B cell (primary cell): Measurements from ENCODE around the gene TUBE1. TPM values are rescaled to one million over a fixed set of nuclear protein-coding genes. Genes with fewer than 3 reads are reported as not detected.

Experiments used
- ATAC-seq: fragments of 200-7000 bp; cut with Tn5 transposase; one replicate; pipeline ENCODE4 v1.10.0; 2021; ENCODE audit warnings: low read depth, mild to moderate bottlenecking, moderate number of reproducible peaks, moderate library complexity
- CTCF ChIA-PET: fragments of 350-600 bp; sonication (Branson Sonifier 250); formaldehyde crosslinking; loops from one replicate; lab custom pipeline; 2021; ENCODE audit warnings: antibody characterized with exemption, inconsistent platforms; lab: Charles Lee
- POLR2A ChIA-PET: fragments of 350-600 bp; sonication (Branson Sonifier 250); formaldehyde crosslinking; loops from one replicate; lab custom pipeline; 2021; ENCODE audit warnings: antibody characterized with exemption; lab: Charles Lee
- DNase-seq: peaks from one replicate; pipeline ENCODE4 v3.0.0; 2013
- H2AFZ ChIP-seq: 2 replicates; pipeline ENCODE4 v1.6.1; 2012; ENCODE audit warnings: mild to moderate bottlenecking, low read depth, low read length; ENCODE audit not compliant: insufficient read depth, poor library complexity, severe bottlenecking
- H3K27ac ChIP-seq, 2 donors: 1 replicate in 1 of 2; 2 replicates in 1 of 2; pipeline ENCODE4 v1.5.1; 2012 to 2013; ENCODE audit warnings: low read length in 2 of 2, mild to moderate bottlenecking in 2 of 2, moderate library complexity in 1 of 2
- H3K27me3 ChIP-seq, 4 experiments: fragments of 200-600 bp in 1 of 4; sonication (generic) in 1 of 4; replicated peaks in 1 of 4; 1 replicate in 2 of 4; 2 replicates in 2 of 4; pipeline versions ENCODE4 v1.6.1 to v1.7.0; 2013 to 2016; ENCODE audit warnings: low read length in 3 of 4, mild to moderate bottlenecking in 2 of 4, mixed read lengths in 1 of 4, moderate library complexity in 1 of 4; ENCODE audit not compliant: insufficient read depth in 4 of 4, control insufficient read depth in 3 of 4; ENCODE audit errors: control extremely low read depth in 1 of 4
- H3K36me3 ChIP-seq, 2 experiments: replicated peaks in 1 of 2; 1 replicate in 1 of 2; 2 replicates in 1 of 2; pipeline versions ENCODE4 v1.6.1 to v1.7.1; 2013; ENCODE audit warnings: low read length in 1 of 2; ENCODE audit not compliant: insufficient read depth in 2 of 2, control insufficient read depth in 1 of 2; ENCODE audit errors: control extremely low read depth in 1 of 2, extremely low read depth in 1 of 2
- H3K4me1 ChIP-seq, 2 donors: fragments of 200-600 bp in 1 of 2; sonication (generic) in 1 of 2; 1 replicate in 1 of 2; 2 replicates in 1 of 2; pipeline versions ENCODE4 v1.5.1 to v1.6.1; 2013 to 2017; ENCODE audit warnings: low read length in 2 of 2; ENCODE audit not compliant: control insufficient read depth in 2 of 2, insufficient read depth in 2 of 2
- H3K4me2 ChIP-seq: replicated peaks from 2 replicates; pipeline ENCODE3; 2012; ENCODE audit warnings: mild to moderate bottlenecking, low read depth, low read length; ENCODE audit not compliant: poor library complexity, severe bottlenecking
- H3K4me3 ChIP-seq, 5 experiments: fragments of 200-600 bp in 1 of 5; sonication (generic) in 1 of 5; 1 replicate in 3 of 5; 2 replicates in 2 of 5; pipeline versions ENCODE4 v1.5.1 to v1.7.0; 2011 to 2016; ENCODE audit warnings: low read length in 4 of 5, mild to moderate bottlenecking in 4 of 5, low read depth in 2 of 5, control low read depth in 1 of 5, moderate library complexity in 1 of 5; ENCODE audit not compliant: insufficient read depth in 1 of 5; ENCODE audit errors: control extremely low read depth in 1 of 5, extremely low read depth in 1 of 5
- H3K79me2 ChIP-seq: fragments of 200-600 bp; sonication (generic); one replicate; pipeline ENCODE4 v1.6.0; 2016; ENCODE audit warnings: low read length; ENCODE audit not compliant: control insufficient read depth, insufficient read depth
- H3K9ac ChIP-seq: fragments of 200-600 bp; sonication (generic); 2 replicates; pipeline ENCODE4 v1.6.1; 2017; ENCODE audit warnings: mild to moderate bottlenecking, low read length, moderate library complexity
- H3K9me3 ChIP-seq, 3 donors: one replicate each; pipeline versions ENCODE4 v1.6.1 to v1.7.1; 2013; ENCODE audit warnings: low read length in 2 of 3; ENCODE audit not compliant: control insufficient read depth in 2 of 3, insufficient read depth in 1 of 3; ENCODE audit errors: control extremely low read depth in 1 of 3
- H4K20me1 ChIP-seq: 2 replicates; pipeline ENCODE4 v1.6.0; 2012; ENCODE audit warnings: mild to moderate bottlenecking, low read length; ENCODE audit not compliant: insufficient read depth, control insufficient read depth, poor library complexity, severe bottlenecking
- H3K27ac Mint-ChIP-seq: one replicate; pipeline ENCODE4 v1.8.0; 2021; ENCODE audit warnings: mixed read lengths
- H3K27me3 Mint-ChIP-seq: one replicate; pipeline ENCODE4 v1.8.0; 2021; ENCODE audit warnings: mixed read lengths
- H3K4me1 Mint-ChIP-seq: one replicate; pipeline ENCODE4 v1.8.0; 2021; ENCODE audit warnings: mixed read lengths
- H3K4me3 Mint-ChIP-seq: one replicate; pipeline ENCODE4 v1.8.0; 2021; ENCODE audit warnings: mixed read lengths
- H3K9me3 Mint-ChIP-seq: one replicate; pipeline ENCODE4 v1.8.0; 2022; ENCODE audit warnings: mixed read lengths; ENCODE audit not compliant: insufficient read depth
- CTCF ChIP-seq: fragments of 200-600 bp; IDR thresholded peaks from one replicate; pipeline ENCODE4 v1.8.0; 2022; ENCODE audit warnings: antibody characterized with exemption, mild to moderate bottlenecking
- EZH2 ChIP-seq: IDR thresholded peaks from 2 replicates; pipeline ENCODE4 v1.6.1; 2012; ENCODE audit warnings: borderline replicate concordance, low read depth, mild to moderate bottlenecking, moderate library complexity, low read length; ENCODE audit not compliant: insufficient read depth, poor library complexity, severe bottlenecking
- WGBS: methylation state at CpG from one replicate; pipeline ENCODE4 v1.1.5; 2013; ENCODE audit warnings: missing lambda C conversion rate; ENCODE audit not compliant: insufficient coverage; 5-methylcytosine and 5-hydroxymethylcytosine counted together
- intact Hi-C: fragments of 100-400 bp; cut with micrococcal nuclease; formaldehyde crosslinking; loops from one replicate; pipeline ENCODE4 v1.10.0; 2022
- polyA plus RNA-seq: library from polyadenylated mRNA; depleted of rRNA; stranded (reverse); fragments of >200 nt; gene quantifications from 2 replicates; pipeline ENCODE4 v1.2.3, GENCODE V29; 2012
- total RNA-seq, 2 donors: library from RNA; stranded (reverse); fragments of 120-200 nt in 1 of 2; gene quantifications; 1 replicate in 1 of 2; 2 replicates in 1 of 2; pipeline versions ENCODE4 v1.2.3 to v1.2.4, GENCODE V29; 2013 to 2022

Gene TUBE1
- total and polyA plus RNA-seq, 2 donors (not counting 1 experiment from before 2014, with no cell fraction given): 14.3 to 24.5 TPM

- no peak overlapping the region for H2AFZ ChIP-seq
- H3K27ac ChIP-seq: no peak overlapping the region
- no peak for ATAC-seq
- no peak for DNase-seq
- no peaks in the 10 kb centered on the region for H3K27me3 Mint-ChIP-seq
- no peaks in the 10 kb centered on the region for H3K9me3 Mint-ChIP-seq
- H3K4me2 ChIP-seq: no peak overlapping the region
- no peaks in the 10 kb centered on the region for H3K79me2 ChIP-seq
- H3K9me3 ChIP-seq: no peaks in the 10 kb centered on the region
- H4K20me1 ChIP-seq: no peaks in the 10 kb centered on the region
- H3K9ac ChIP-seq: no peak overlapping the region
- POLR2A ChIA-PET: no interaction called here
- no peaks in the 10 kb centered on the region for H3K4me1 ChIP-seq
- no peaks in the 10 kb centered on the region for H3K36me3 ChIP-seq
- H3K4me3 ChIP-seq: no peak overlapping the region
- H3K27me3 ChIP-seq: peaks cover 0 to 8% (median 0%) of the 10 kb centered on the region in 4 experiments
- intact Hi-C loops: no loop called here
- H3K27ac Mint-ChIP-seq: no peak overlapping the region
- no peaks in the 10 kb centered on the region for H3K4me1 Mint-ChIP-seq
- no CpG with 5 or more reads among the region's 3 CpGs for WGBS
- no peak overlapping the region for H3K4me3 Mint-ChIP-seq
- TF ChIP-seq CTCF (no peak), EZH2 (no peak)
- CTCF ChIA-PET: interaction anchor here (1.0 to 2.0 kb wide), 2 partner anchors 20 to 24 kb away, joined by 3 to 6 read pairs; partner anchors contain the start of genes FAM229B and TUBE1
Measured at GRCh38 chr6:112062966-112063365, 24.3 kb downstream of the TUBE1 start.

- Histone ChIP-seq H4K20me1 (no peaks in the 10 kb centered on the region), H3K79me2 (no peaks in the 10 kb centered on the region), H3K4me1 (no peaks in the 10 kb centered on the region), H3K4me3 (no peak overlapping the region), H2AFZ (no peak overlapping the region), H3K4me2 (no peak overlapping the region), H3K9ac (no peak overlapping the region), H3K36me3 (no peaks in the 10 kb centered on the region), H3K27ac (no peak overlapping the region), H3K9me3 (no peaks in the 10 kb centered on the region), H3K27me3 (peaks cover 0 to 11% (median 0%) of the 10 kb centered on the region in 4 experiments)
- no peak for TF ChIP-seq EZH2
- no peak for TF ChIP-seq CTCF
- H3K27me3 Mint-ChIP-seq: no peaks in the 10 kb centered on the region
- intact Hi-C loops: no loop called here
- DNase-seq (no peak), ATAC-seq (no peak)
- WGBS: 100% methylated on average over 1 of the region's 4 CpGs
- CTCF ChIA-PET: interaction anchor here (2.0 kb wide), 1 partner anchor 25 kb away, joined by 6 read pairs; the partner anchor contains the start of genes FAM229B and TUBE1
- H3K9me3 Mint-ChIP-seq: no peaks in the 10 kb centered on the region
- POLR2A ChIA-PET: no interaction called here
- no peak overlapping the region for H3K27ac Mint-ChIP-seq
- H3K4me3 Mint-ChIP-seq: no peak overlapping the region
- no peaks in the 10 kb centered on the region for H3K4me1 Mint-ChIP-seq
Measured at GRCh38 chr6:112061605-112062004, 25.7 kb downstream of the TUBE1 start.
